Measurements from ENCODE around the gene CCND2. TPM values are rescaled to one million over a fixed set of nuclear protein-coding genes. Genes with fewer than 3 reads are reported as not detected.

CCND2 gene
- total RNA-seq, 1 experiment from 2014 or later: not detected

GRCh38 chr12:4276524-4277204, 3.1 kb downstream of the CCND2 start:
- Histone ChIP-seq H3K9me2 (replicated peaks; ENCODE audit: low read length) (no peaks in the 10 kb centered on the region), H3K27me3 (ENCODE audit: low read length) (peaks cover 77% of the 10 kb centered on the region), H3K27ac (ENCODE audit: low read length) (no peak overlapping the region), H3K36me3 (ENCODE audit: low read depth, low read length) (no peaks in the 10 kb centered on the region), H4K20me1 (ENCODE audit: low read length) (no peaks in the 10 kb centered on the region), H3K4me2 (ENCODE audit: low read length) (no peak overlapping the region), H3K79me2 (ENCODE audit: low read length) (no peaks in the 10 kb centered on the region), H3K9me3 (ENCODE audit: low read length) (no peaks in the 10 kb centered on the region), H3F3A (ENCODE audit: low read length, unreplicated experiment) (no peaks in the 10 kb centered on the region), H2AFZ (ENCODE audit: low read length) (no peak overlapping the region), H3K4me1 (ENCODE audit: insufficient read depth, low read length) (no peaks in the 10 kb centered on the region), H3K9ac (ENCODE audit: low read length) (no peak overlapping the region), H3K4me3 (ENCODE audit: low read length) (no peak overlapping the region)
- DNase-seq (peak; percentile 72), ATAC-seq (peak; percentile 86)
- POLR2A ChIA-PET (ENCODE audit: unreplicated experiment): no interaction called here
- no TSS peak for BruUV-seq (replicated peaks)
- intact Hi-C loops (cut with micrococcal nuclease): loop anchor here (1.0 to 2.0 kb wide), 3 partner anchors 170 to 391 kb away; no protein-coding TSS in a partner anchor
- CTCF ChIA-PET: interaction anchor here (0.5 to 1.1 kb wide), 7 partner anchors 239 to 1278 kb away, joined by 3 to 10 read pairs (median 4); no protein-coding TSS in a partner anchor
- TF ChIP-seq CTCF (conservative IDR thresholded peaks at IDR 0.05; ENCODE audit: low read depth, low read length) (peak; percentile 79), EZH2 (IDR thresholded peaks at IDR 0.05; ENCODE audit: low read length, unreplicated experiment) (no peak)

- DNase-seq (no peak), ATAC-seq (no peak)
- H3K9me2 ChIP-seq (replicated peaks; ENCODE audit: low read length): no peaks in the 10 kb centered on the region
- H3F3A ChIP-seq (ENCODE audit: low read length, unreplicated experiment): no peaks in the 10 kb centered on the region
- H3K4me3 ChIP-seq (ENCODE audit: low read length): no peak overlapping the region
- intact Hi-C loops (cut with micrococcal nuclease): loop anchor here (1.0 to 2.0 kb wide), 3 partner anchors 170 to 392 kb away; no protein-coding TSS in a partner anchor
- CTCF ChIA-PET: interaction anchor here (0.5 to 1.1 kb wide), 5 partner anchors 239 to 394 kb away, joined by 3 to 10 read pairs (median 4); no protein-coding TSS in a partner anchor
- H3K79me2 ChIP-seq (ENCODE audit: low read length): no peaks in the 10 kb centered on the region
- H3K36me3 ChIP-seq (ENCODE audit: low read depth, low read length): no peaks in the 10 kb centered on the region
- H4K20me1 ChIP-seq (ENCODE audit: low read length): no peaks in the 10 kb centered on the region
- H3K9me3 ChIP-seq (ENCODE audit: low read length): no peaks in the 10 kb centered on the region
- H3K4me2 ChIP-seq (ENCODE audit: low read length): no peak overlapping the region
- POLR2A ChIA-PET (ENCODE audit: unreplicated experiment): no interaction called here
- no TSS peak for BruUV-seq (replicated peaks)
- no peaks in the 10 kb centered on the region for H3K4me1 ChIP-seq (ENCODE audit: insufficient read depth, low read length)
- H2AFZ ChIP-seq (ENCODE audit: low read length): no peak overlapping the region
- no peak for TF ChIP-seq CTCF (conservative IDR thresholded peaks at IDR 0.05; ENCODE audit: low read depth, low read length)
- TF ChIP-seq EZH2 (IDR thresholded peaks at IDR 0.05; ENCODE audit: low read length, unreplicated experiment): no peak
- no peak for TF ChIP-seq EZH2phosphoT487 (IDR thresholded peaks at IDR 0.05; ENCODE audit: borderline replicate concordance, low read length)
- H3K27me3 ChIP-seq (ENCODE audit: low read length): peaks cover 74% of the 10 kb centered on the region
- H3K9ac ChIP-seq (ENCODE audit: low read length): no peak overlapping the region
- H3K27ac ChIP-seq (ENCODE audit: low read length): no peak overlapping the region
Measured at GRCh38 chr12:4277205-4277543, 3.6 kb downstream of the CCND2 start.

GRCh38 chr12:4277857-4278256, 4.3 kb downstream of the CCND2 start:
- no peaks in the 10 kb centered on the region for H4K20me1 ChIP-seq (ENCODE audit: low read length)
- H3K4me3 ChIP-seq (ENCODE audit: low read length): no peak overlapping the region
- H3K9me2 ChIP-seq (replicated peaks; ENCODE audit: low read length): no peaks in the 10 kb centered on the region
- no peak overlapping the region for H3K4me2 ChIP-seq (ENCODE audit: low read length)
- peaks cover 68% of the 10 kb centered on the region for H3K27me3 ChIP-seq (ENCODE audit: low read length)
- H3K9me3 ChIP-seq (ENCODE audit: low read length): no peaks in the 10 kb centered on the region
- CTCF ChIA-PET: interaction anchor here (0.5 kb wide), 1 partner anchor 497 kb away, joined by 7 read pairs; no protein-coding TSS in a partner anchor
- no peak overlapping the region for H3K27ac ChIP-seq (ENCODE audit: low read length)
- no peaks in the 10 kb centered on the region for H3K79me2 ChIP-seq (ENCODE audit: low read length)
- ATAC-seq: no peak
- no peak for TF ChIP-seq CTCF (conservative IDR thresholded peaks at IDR 0.05; ENCODE audit: low read depth, low read length)
- TF ChIP-seq EZH2 (IDR thresholded peaks at IDR 0.05; ENCODE audit: low read length, unreplicated experiment): no peak
- TF ChIP-seq EZH2phosphoT487 (IDR thresholded peaks at IDR 0.05; ENCODE audit: borderline replicate concordance, low read length): no peak
- H3F3A ChIP-seq (ENCODE audit: low read length, unreplicated experiment): no peaks in the 10 kb centered on the region
- H3K9ac ChIP-seq (ENCODE audit: low read length): no peak overlapping the region
- DNase-seq: no peak
- no TSS peak for BruUV-seq (replicated peaks)
- no peaks in the 10 kb centered on the region for H3K36me3 ChIP-seq (ENCODE audit: low read depth, low read length)
- no peaks in the 10 kb centered on the region for H3K4me1 ChIP-seq (ENCODE audit: insufficient read depth, low read length)
- intact Hi-C loops (cut with micrococcal nuclease): loop anchor here (1.0 to 2.0 kb wide), 3 partner anchors 171 to 393 kb away; no protein-coding TSS in a partner anchor
- POLR2A ChIA-PET (ENCODE audit: unreplicated experiment): no interaction called here
- no peak overlapping the region for H2AFZ ChIP-seq (ENCODE audit: low read length)
